NCI-H2081 treated with DMSO at 0.1 percent for 48 hours (cell line): ENCODE measurements around the gene BPHL.
"Not testable (repeated sequence)": the region's sequence is repeated elsewhere in the genome, so short reads cannot be mapped to it uniquely, and the experiment has no call there.

Source experiments
- DNase-seq: peaks from one replicate; lab custom pipeline; 2025; lab: John Stamatoyannopoulos, UW

Gene BPHL

GRCh38 chr6:3118353-3119039 lies at the start of gene BPHL:
Gene BPHL (plus strand): TSS chr6:3118711. CDS start chr6:3118741, 30 bp downstream.
- peak; percentile 56 for DNase-seq

- DNase-seq = no peak
Observed at GRCh38 chr6:3071568-3071967, 46.9 kb upstream of the BPHL start.

GRCh38 chr6:3072798-3073197 lies 45.7 kb upstream of the BPHL start:
- no peak for DNase-seq

- no peak for DNase-seq
Observed at GRCh38 chr6:3073382-3073781, 45.1 kb upstream of the BPHL start.

GRCh38 chr6:3075772-3076113 lies 42.8 kb upstream of the BPHL start:
- no peak for DNase-seq

- DNase-seq = no peak
Observed at GRCh38 chr6:3076320-3076719, 42.2 kb upstream of the BPHL start.

GRCh38 chr6:3077430-3077829 lies 41.1 kb upstream of the BPHL start:
- DNase-seq = no peak

GRCh38 chr6:3078952-3079351 lies 39.6 kb upstream of the BPHL start:
- DNase-seq = not testable (repeated sequence)

GRCh38 chr6:3079682-3080081 lies 38.8 kb upstream of the BPHL start:
- no peak for DNase-seq

- DNase-seq = no peak
Observed at GRCh38 chr6:3081960-3082359, 36.6 kb upstream of the BPHL start.

- DNase-seq = no peak
Observed at GRCh38 chr6:3085074-3085473, 33.4 kb upstream of the BPHL start.

GRCh38 chr6:3086282-3086946 lies 32.1 kb upstream of the BPHL start:
- no peak for DNase-seq

- no peak for DNase-seq
Observed at GRCh38 chr6:3088446-3088845, 30.1 kb upstream of the BPHL start.

GRCh38 chr6:3088968-3089367 lies 29.5 kb upstream of the BPHL start:
- DNase-seq = no peak

- no peak for DNase-seq
Observed at GRCh38 chr6:3090013-3090412, 28.5 kb upstream of the BPHL start.

- DNase-seq = no peak
Observed at GRCh38 chr6:3094815-3095214, 23.7 kb upstream of the BPHL start.

- no peak for DNase-seq
Observed at GRCh38 chr6:3102875-3103274, 15.6 kb upstream of the BPHL start.

- no peak for DNase-seq
Observed at GRCh38 chr6:3108746-3109414, 9.6 kb upstream of the BPHL start.

- DNase-seq = no peak
Observed at GRCh38 chr6:3109761-3110160, 8.8 kb upstream of the BPHL start.

- DNase-seq = no peak
Observed at GRCh38 chr6:3114377-3114776, 4.1 kb upstream of the BPHL start.

- no peak for DNase-seq
Observed at GRCh38 chr6:3117912-3118352, 579 bp upstream of the BPHL start.

GRCh38 chr6:3119040-3119723 lies 671 bp downstream of the BPHL start:
- DNase-seq = no peak

GRCh38 chr6:3120765-3121089 lies 2.2 kb downstream of the BPHL start:
- DNase-seq = no peak
